Sigmoid colon (tissue), 7 donors: ENCODE measurements around the gene SLC39A7. TPM values are rescaled to one million over a fixed set of nuclear protein-coding genes. Genes with fewer than 3 reads are reported as not detected.

ENCODE experiments used
- DNase-seq: peaks from one replicate; pipeline ENCODE4 v3.0.0-alpha.2; 2019
- H3K27ac ChIP-seq, 4 donors: fragments of 200-600 bp; sonication (generic); one replicate each; pipeline ENCODE4 v1.5.1; 2016 to 2019; ENCODE audit warnings: mild to moderate bottlenecking in 1 of 4
- H3K27me3 ChIP-seq, 3 donors: fragments of 200-600 bp; sonication (generic); one replicate each; pipeline ENCODE4 v1.5.1; 2019; ENCODE audit warnings: mild to moderate bottlenecking in 1 of 3
- H3K36me3 ChIP-seq, 4 donors: fragments of 200-600 bp; sonication (generic); one replicate each; pipeline ENCODE4 v1.5.1; 2016 to 2019
- H3K4me1 ChIP-seq, 4 donors: fragments of 200-600 bp; sonication (generic); one replicate each; pipeline ENCODE4 v1.5.1; 2017 to 2019
- H3K4me3 ChIP-seq, 4 donors: fragments of 200-600 bp; sonication (generic); one replicate each; pipeline ENCODE4 v1.5.1; 2017 to 2019; ENCODE audit warnings: mild to moderate bottlenecking in 2 of 4, moderate library complexity in 1 of 4
- H3K9me3 ChIP-seq, 4 donors: fragments of 200-600 bp in 3 of 4; sonication (generic) in 3 of 4; one replicate each; pipeline versions ENCODE4 v1.5.1 to v1.6.1; 2013 to 2019
- EP300 ChIP-seq, 4 donors: sonication (generic); formaldehyde crosslinking; IDR thresholded peaks; one replicate each; pipeline ENCODE4 v1.6.1; 2017; ENCODE audit warnings: antibody characterized with exemption in 4 of 4
- POLR2A ChIP-seq, 2 donors: fragments of 450-650 bp; IDR thresholded peaks; one replicate each; pipeline ENCODE4 v1.6.1; 2016; ENCODE audit warnings: antibody characterized with exemption in 2 of 2, mild to moderate bottlenecking in 2 of 2, moderate library complexity in 2 of 2
- POLR2AphosphoS5 ChIP-seq, 4 donors: sonication (generic); formaldehyde crosslinking; IDR thresholded peaks; one replicate each; pipeline ENCODE4 v1.6.1; 2017; ENCODE audit warnings: antibody characterized with exemption in 4 of 4
- WGBS, 2 donors: extraction: QIAGEN DNeasy Blood & Tissue Kit; methylation state at CpG; one replicate each; pipeline ENCODE4 v1.1.7; 2013; 5-methylcytosine and 5-hydroxymethylcytosine counted together
- intact Hi-C: fragments of 100-400 bp; cut with DNase I; formaldehyde crosslinking; loops from one replicate; pipeline ENCODE4 v1.15.1; 2023
- polyA plus RNA-seq, 3 donors: library from polyadenylated mRNA; stranded (reverse); fragments of 200-250 nt; gene quantifications; one replicate each; pipeline ENCODE4 v1.2.3, GENCODE V29; 2013
- total RNA-seq, 4 donors: library from RNA; depleted of rRNA; stranded (reverse); fragments of >200 nt; gene quantifications; one replicate each; pipeline ENCODE4 v1.1.0, GENCODE V29; 2016
- TF ChIP-seq, protein P1 (sequence below), 4 experiments: fragments of 450-650 bp in 3 of 4; fragments of 200-600 bp in 1 of 4; IDR thresholded peaks; one replicate each; pipeline ENCODE4 v1.5.1; 2016 to 2019; ENCODE audit warnings: antibody characterized with exemption in 4 of 4, mild to moderate bottlenecking in 3 of 4, moderate library complexity in 2 of 4
- donor health status: healthy with polysubstance abuse.
- donor health status: Bipolar disorder and iron deficiency.
- donor health status: healthy.

The SLC39A7 gene
- total and polyA plus RNA-seq, 7 donors: 31.2 to 189 (median 49.6) TPM

DNA sequence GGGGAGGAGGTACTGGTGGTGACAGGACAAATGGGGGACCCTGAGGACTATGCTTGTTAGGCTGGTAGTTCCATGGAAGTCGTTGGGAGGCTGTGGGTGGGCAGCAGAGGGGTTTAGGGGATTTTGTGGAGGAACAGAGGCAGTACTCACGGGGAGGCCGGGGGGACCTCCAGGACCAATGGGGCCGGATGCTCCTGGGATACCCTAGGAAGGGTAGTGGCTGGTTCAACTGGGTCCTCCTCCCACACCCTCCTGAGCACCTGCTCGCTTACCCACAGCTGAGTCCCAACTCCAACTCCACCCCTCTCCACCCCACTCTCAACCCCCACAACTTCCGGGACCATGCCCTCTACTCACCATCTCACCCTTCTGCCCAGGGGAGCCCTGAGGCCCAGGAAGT, 34.3 kb upstream of the SLC39A7 start:
- intact Hi-C loops: no loop called here
- peaks cover 0 to 9% (median 7%) of the 10 kb centered on the region in 4 donors for H3K4me1 ChIP-seq

DNA sequence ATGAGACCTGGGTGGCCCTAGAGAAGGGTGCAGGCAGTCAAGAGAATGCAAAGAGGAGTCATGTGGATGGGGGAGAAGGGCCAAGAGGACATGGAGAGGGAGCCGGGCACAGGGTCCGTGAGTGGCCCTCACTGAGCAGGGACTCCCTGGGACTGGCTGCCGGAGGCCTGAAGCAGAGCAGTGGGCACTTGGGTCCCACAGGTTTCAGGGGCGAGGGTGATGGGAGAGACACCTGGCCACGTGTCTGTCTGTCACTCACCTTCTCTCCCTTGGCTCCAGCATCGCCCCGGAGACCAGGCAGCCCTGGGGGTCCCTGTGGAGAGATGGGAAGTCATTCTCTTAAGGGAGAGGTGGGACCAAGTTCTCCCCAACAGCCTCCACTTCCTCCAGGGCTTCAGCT, 33.9 kb upstream of the SLC39A7 start:
- intact Hi-C loops: no loop called here
- Histone ChIP-seq H3K4me3 (no peak overlapping the region), H3K9me3 (no peaks in the 10 kb centered on the region), H3K27ac (no peak overlapping the region), H3K36me3 (no peaks in the 10 kb centered on the region), H3K4me1 (peaks cover 0 to 5% (median 4%) of the 10 kb centered on the region in 4 donors), H3K27me3 (no peaks in the 10 kb centered on the region)
- no peak for DNase-seq
- WGBS, 2 donors: 83 to 87% methylated on average over 7 of the region's 7 CpGs
- TF ChIP-seq, protein P1, sequence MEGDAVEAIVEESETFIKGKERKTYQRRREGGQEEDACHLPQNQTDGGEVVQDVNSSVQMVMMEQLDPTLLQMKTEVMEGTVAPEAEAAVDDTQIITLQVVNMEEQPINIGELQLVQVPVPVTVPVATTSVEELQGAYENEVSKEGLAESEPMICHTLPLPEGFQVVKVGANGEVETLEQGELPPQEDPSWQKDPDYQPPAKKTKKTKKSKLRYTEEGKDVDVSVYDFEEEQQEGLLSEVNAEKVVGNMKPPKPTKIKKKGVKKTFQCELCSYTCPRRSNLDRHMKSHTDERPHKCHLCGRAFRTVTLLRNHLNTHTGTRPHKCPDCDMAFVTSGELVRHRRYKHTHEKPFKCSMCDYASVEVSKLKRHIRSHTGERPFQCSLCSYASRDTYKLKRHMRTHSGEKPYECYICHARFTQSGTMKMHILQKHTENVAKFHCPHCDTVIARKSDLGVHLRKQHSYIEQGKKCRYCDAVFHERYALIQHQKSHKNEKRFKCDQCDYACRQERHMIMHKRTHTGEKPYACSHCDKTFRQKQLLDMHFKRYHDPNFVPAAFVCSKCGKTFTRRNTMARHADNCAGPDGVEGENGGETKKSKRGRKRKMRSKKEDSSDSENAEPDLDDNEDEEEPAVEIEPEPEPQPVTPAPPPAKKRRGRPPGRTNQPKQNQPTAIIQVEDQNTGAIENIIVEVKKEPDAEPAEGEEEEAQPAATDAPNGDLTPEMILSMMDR (IDR thresholded peaks at IDR 0.05): no peak
- TF ChIP-seq POLR2AphosphoS5 (IDR thresholded peaks at IDR 0.05) (no peak), EP300 (IDR thresholded peaks at IDR 0.05) (no peak), POLR2A (IDR thresholded peaks at IDR 0.05) (no peak)

More for the DNA sequence above, 34.3 kb upstream of the SLC39A7 start:
- DNase-seq: no peak
- H3K27me3 ChIP-seq: no peaks in the 10 kb centered on the region
- no peaks in the 10 kb centered on the region for H3K9me3 ChIP-seq
- H3K36me3 ChIP-seq: no peaks in the 10 kb centered on the region
- no peak overlapping the region for H3K27ac ChIP-seq
- WGBS, 2 donors: 70 to 80% methylated on average over 6 of the region's 6 CpGs
- H3K4me3 ChIP-seq: no peak overlapping the region
- TF ChIP-seq POLR2A (IDR thresholded peaks at IDR 0.05) (no peak), POLR2AphosphoS5 (IDR thresholded peaks at IDR 0.05) (no peak), EP300 (IDR thresholded peaks at IDR 0.05) (no peak)
- TF ChIP-seq, protein P1 (IDR thresholded peaks at IDR 0.05): no peak

DNA sequence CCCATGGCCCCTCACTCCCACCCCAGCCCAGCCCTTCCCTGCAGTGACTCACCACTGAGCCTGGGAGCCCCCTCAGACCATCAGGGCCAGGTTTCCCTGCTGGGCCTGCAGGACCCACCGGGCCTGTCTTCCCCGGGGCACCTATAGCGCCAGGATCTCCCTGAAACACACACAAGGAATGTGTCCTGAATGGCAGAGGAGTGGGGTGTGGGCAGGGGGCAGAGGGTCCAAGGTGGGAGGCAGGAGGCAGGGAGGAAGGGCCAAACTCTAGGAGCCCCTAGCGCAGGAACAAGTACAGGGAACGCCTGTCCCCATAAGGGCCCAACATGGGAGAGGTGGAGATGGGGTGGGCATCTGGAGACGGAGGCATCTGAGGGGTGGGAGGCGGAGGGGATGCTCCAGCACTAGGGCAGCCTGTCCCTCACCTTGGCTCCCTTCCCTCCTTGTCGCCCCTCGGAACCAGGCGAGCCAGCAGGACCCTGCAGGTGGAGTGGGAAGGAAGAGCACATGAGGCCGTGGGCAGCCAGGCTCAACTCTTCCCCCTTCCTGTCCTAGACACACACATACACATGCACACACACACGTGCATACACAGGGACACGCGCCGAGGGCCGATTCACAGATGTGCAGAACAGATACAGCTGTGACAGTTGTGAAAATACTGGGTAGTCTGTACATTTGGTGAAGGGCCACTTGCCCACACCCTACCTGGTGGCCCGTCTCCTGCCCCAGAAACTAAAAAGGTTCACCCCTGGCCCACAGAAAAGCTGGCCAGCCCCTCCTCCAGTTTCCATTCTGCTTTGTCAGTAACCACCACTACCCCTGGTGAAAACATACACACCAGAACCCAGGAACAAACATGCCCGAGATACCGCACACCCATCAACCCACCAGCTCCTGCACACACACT, 33.0 kb upstream of the SLC39A7 start:
- intact Hi-C loops: no loop called here
- H3K9me3 ChIP-seq: no peaks in the 10 kb centered on the region
- 85 to 89% methylated on average over 19 of the region's 19 CpGs for WGBS, 2 donors
- H3K4me3 ChIP-seq: no peak overlapping the region
- no peaks in the 10 kb centered on the region for H3K36me3 ChIP-seq
- TF ChIP-seq EP300 (IDR thresholded peaks at IDR 0.05): no peak
- no peak for TF ChIP-seq POLR2A (IDR thresholded peaks at IDR 0.05)
- no peak for TF ChIP-seq POLR2AphosphoS5 (IDR thresholded peaks at IDR 0.05)
- TF ChIP-seq, protein P1 (IDR thresholded peaks at IDR 0.05): no peak
- H3K27ac ChIP-seq: no peak overlapping the region
- no peaks in the 10 kb centered on the region for H3K4me1 ChIP-seq
- no peak for DNase-seq
- H3K27me3 ChIP-seq: no peaks in the 10 kb centered on the region

DNA sequence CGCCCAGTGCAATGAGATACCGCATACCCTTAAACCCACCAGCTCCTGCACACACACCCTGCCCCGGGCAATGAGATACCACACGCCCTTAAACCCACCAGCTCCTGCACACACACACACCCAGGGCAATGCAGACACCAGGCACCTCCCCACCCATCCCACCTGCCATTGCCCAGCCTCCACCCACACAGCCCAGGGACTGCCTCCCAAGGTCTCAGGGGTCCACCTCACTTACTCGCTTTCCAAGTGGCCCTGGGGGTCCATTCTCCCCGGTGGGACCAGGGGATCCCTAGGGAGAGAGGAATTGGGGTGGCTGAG, 32.4 kb upstream of the SLC39A7 start:
- intact Hi-C loops: no loop called here
- WGBS, 2 donors: 73 to 75% methylated on average over 6 of the region's 6 CpGs
- H3K36me3 ChIP-seq: no peaks in the 10 kb centered on the region
- TF ChIP-seq EP300 (IDR thresholded peaks at IDR 0.05) (no peak), POLR2AphosphoS5 (IDR thresholded peaks at IDR 0.05) (no peak), POLR2A (IDR thresholded peaks at IDR 0.05) (no peak)
- TF ChIP-seq, protein P1 (IDR thresholded peaks at IDR 0.05): no peak
- H3K27me3 ChIP-seq: no peaks in the 10 kb centered on the region
- H3K9me3 ChIP-seq: no peaks in the 10 kb centered on the region
- no peak overlapping the region for H3K4me3 ChIP-seq
- no peaks in the 10 kb centered on the region for H3K4me1 ChIP-seq
- no peak overlapping the region for H3K27ac ChIP-seq
- DNase-seq: no peak
